Measurements from ENCODE around the gene TP53INP2. TPM values are rescaled to one million over a fixed set of nuclear protein-coding genes. Genes with fewer than 3 reads are reported as not detected.

The TP53INP2 gene, protein sequence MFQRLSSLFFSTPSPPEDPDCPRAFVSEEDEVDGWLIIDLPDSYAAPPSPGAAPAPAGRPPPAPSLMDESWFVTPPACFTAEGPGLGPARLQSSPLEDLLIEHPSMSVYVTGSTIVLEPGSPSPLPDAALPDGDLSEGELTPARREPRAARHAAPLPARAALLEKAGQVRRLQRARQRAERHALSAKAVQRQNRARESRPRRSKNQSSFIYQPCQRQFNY
- total RNA-seq, result 9.3 and 9.5 TPM in 2 replicates

GRCh38 chr20:34704177-34705007 is at the start of gene TP53INP2:
Gene TP53INP2 (plus strand): TSS chr20:34704344. CDS start chr20:34708740, 4,396 bp downstream.

DNA sequence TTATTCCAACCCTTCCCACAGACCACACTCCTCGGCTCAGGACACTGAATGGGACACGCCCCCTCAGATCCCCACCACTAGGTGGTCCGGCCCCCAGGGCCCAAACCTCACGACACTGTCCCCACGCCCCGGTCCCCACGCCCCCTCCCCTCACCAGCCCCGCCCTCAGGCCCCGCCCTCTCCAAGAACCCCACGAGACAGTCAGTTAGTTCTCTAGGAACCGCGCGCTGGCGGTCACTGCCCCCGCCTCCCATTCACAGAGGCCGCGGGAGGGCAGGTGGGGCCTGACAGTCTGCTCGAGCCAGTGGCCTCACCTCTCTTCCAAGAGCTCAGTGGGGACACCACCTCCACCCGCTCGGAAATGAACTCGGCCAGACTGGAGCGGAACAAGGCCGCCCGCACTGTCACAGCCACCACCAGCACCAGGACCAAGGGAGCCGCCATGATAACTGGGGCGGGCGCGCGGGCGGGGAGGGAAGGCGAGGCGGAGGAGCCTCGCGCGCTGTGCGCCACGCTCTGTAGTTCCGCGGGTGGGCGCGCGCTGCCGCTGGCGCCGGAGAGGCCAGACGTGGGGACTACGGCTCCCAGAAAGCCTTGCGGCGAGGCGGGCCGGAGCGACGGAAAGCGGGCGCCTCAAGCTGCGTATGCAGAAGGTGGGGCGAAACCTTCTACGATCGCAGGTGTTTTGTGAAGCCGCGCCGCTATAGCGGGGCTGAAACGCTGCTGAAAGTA is 27.3 kb upstream of the TP53INP2 start, which contains the start of gene PIGU:
Gene PIGU (minus strand): TSS at position 451 of the 732 bp plus-strand sequence. CDS start 7 bp downstream, at position 444.

Other genes with a start within 250 kb of the TP53INP2 start
- gene DYNLRB1, start 187.9 kb upstream of the TP53INP2 start, total RNA-seq, result 153 and 157 TPM in 2 replicates
- gene MAP1LC3A, start 145.6 kb upstream of the TP53INP2 start, total RNA-seq, result 41.6 and 57.4 TPM in 2 replicates
- gene PIGU, start 27.3 kb upstream of the TP53INP2 start, total RNA-seq, result 17.9 and 19.4 TPM in 2 replicates
- gene NCOA6, start 121.3 kb downstream of the TP53INP2 start, total RNA-seq, result 5.9 and 8.6 TPM in 2 replicates
- 0.53 and 0.84 TPM in 2 replicates for gene GGT7, start 168.5 kb downstream of the TP53INP2 start, total RNA-seq
- 37.4 and 40.1 TPM in 2 replicates for gene ACSS2, start 172.3 kb downstream of the TP53INP2 start, total RNA-seq